HG03575 (cell line): Measurements from ENCODE around the gene ANO10.

Experiments
- ATAC-seq: cut with Tn5 transposase; IDR thresholded peaks from one replicate; pipeline ENCODE4 v1.9.1; 2021; ENCODE audit not compliant: unreplicated experiment, insufficient number of reproducible peaks, low FRiP score; ENCODE audit errors: extremely low read depth

ANO10 gene

GRCh38 chr3:43345877-43346276 lies 275.9 kb downstream of the ANO10 start:
- ATAC-seq = no peak

- ATAC-seq = no peak
Measured at GRCh38 chr3:43345246-43345645, 276.6 kb downstream of the ANO10 start.

GRCh38 chr3:43344520-43344919 lies 277.3 kb downstream of the ANO10 start:
- no peak for ATAC-seq

GRCh38 chr3:43343815-43344214 lies 278.0 kb downstream of the ANO10 start:
- no peak for ATAC-seq

- no peak for ATAC-seq
Measured at GRCh38 chr3:43343185-43343584, 278.6 kb downstream of the ANO10 start.

DNA sequence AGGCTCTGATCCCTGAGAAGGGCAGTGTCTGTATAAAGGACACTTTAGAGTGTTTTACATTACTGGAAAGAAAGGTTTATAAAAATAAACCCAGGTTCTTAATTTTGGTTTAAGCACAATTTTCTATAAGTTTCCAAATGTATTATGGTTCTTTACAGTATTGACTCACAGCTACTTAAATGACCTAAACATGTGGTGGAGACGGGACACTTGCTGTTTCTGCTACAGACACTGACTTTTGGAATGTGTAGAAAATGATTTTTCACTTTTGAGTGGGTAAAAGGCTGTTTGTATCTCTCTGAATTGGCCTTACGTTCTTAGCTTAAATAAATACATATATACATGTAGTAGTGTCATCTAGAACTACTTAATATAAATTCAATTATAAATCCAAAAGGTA lies 280.0 kb downstream of the ANO10 start:
- ATAC-seq = no peak

GRCh38 chr3:43340403-43340802 lies 281.4 kb downstream of the ANO10 start:
- no peak for ATAC-seq

- no peak for ATAC-seq
Measured at GRCh38 chr3:43338295-43338694, 283.5 kb downstream of the ANO10 start.

DNA sequence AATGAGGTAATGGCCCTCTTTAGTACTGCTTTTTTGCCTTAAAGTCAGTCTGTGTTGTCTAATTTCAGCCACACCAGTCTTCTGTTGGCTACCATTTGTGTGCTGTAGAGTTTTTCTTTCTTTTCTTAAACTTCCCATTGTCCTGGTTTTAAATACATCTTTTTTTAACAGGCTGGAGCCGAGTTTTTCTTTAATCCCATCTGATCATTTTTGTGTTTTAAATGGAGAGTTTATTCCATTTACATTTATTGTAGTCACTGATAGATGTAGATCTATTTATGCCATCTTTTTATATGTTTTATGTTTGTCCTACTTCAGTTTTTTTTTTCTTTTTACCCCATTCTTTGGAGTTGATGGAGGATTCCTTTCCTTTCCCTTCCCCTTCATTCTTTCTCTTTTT lies 286.0 kb downstream of the ANO10 start:
- ATAC-seq = no peak

GRCh38 chr3:43334976-43335375 lies 286.8 kb downstream of the ANO10 start:
- ATAC-seq = no peak

- ATAC-seq = no peak
Measured at GRCh38 chr3:43331381-43331780, 290.4 kb downstream of the ANO10 start.

- ATAC-seq = no peak
Measured at GRCh38 chr3:43330981-43331380, 290.8 kb downstream of the ANO10 start.

GRCh38 chr3:43328653-43329052 lies 293.2 kb downstream of the ANO10 start:
- no peak for ATAC-seq

DNA sequence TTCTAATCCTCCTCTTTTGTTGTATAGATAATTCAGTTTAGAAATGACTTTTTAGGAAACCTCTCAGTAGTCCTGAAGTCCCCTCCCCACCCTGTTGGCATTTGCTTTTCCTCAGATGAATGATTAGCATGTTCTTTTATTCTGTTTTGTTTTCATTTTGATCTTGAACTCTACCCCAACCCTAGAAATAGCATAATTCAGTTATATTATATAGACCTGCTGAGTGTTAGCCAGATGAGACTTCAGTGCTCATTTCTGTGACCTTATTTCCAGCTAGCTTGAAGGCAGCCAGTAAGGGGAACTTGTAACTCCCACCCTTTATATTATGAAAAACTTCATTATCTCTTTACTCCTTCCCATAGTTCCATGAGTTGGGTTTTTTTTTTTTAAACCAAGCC lies 294.2 kb downstream of the ANO10 start:
- no peak for ATAC-seq

DNA sequence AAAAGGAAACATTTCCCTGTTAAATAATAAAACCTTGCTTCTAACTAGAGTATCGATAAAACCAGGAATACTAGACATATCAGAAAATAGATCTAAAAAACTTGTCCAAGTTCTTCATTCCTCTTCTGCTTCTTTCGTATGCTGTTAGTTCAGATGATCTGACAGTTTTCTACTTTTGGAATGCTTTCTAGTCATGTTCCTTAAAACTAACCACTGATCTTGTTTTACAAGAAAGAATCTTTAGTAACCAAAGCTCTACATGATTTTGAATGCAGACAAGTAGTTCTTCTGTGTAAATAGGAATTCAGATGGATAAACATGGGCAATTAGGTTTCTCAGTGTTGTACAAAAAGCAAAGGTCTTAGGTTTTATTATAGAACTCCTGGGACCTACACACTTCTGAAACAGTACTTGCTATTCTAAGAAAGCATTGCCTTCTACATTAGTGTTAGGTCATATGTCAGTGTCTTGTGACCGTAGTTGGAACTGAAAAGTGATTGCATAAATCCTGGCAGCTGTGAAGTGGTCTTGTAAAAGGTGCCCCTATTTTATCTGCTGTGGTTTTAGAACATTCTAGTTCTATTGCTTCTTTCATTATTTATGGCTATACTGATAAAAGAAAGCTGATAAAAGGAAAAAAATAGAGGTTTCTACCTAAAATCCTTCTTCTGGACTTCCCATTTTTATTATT lies 294.8 kb downstream of the ANO10 start:
- no peak for ATAC-seq

GRCh38 chr3:43323541-43323940 lies 298.3 kb downstream of the ANO10 start:
- no peak for ATAC-seq

DNA sequence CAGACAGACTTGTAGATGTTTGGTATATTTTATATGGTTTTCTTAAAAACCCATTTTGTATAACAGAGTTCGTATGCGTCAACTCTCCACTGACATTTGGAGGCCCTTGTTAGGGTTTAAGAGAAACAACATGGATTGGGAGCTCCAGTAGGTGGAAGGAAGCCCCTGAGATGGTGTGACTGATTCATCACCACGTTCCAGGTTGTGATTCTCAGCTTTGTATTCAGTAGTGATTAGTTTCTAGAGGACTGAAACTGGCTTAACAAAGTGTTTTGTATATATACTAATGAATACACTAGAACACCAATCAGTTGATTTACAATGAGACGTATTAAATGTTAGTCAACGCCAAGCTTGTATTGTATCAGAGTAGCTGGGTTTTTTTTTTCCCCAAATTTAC lies 301.5 kb downstream of the ANO10 start:
- no peak for ATAC-seq

GRCh38 chr3:43319794-43320193 lies 302.0 kb downstream of the ANO10 start:
- no peak for ATAC-seq

DNA sequence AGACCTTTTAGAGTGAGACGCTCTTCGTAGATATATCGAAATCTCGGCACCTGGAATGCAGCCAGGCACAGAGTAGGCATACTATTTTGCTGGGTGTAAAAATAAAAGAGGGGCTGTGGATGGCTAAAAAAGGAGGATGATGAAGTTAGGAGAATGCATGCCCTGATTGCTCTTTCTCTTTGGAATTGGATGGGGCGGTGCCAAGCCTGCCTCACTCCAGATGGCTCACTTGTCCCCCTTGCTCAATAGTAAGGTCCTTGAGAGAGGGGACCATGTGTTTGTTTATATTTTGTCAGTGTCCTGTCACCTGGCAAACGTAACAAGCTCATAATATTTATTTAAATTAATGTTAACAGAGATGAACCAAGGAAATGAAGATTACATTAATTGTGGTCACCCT lies 302.4 kb downstream of the ANO10 start:
- no peak for ATAC-seq

DNA sequence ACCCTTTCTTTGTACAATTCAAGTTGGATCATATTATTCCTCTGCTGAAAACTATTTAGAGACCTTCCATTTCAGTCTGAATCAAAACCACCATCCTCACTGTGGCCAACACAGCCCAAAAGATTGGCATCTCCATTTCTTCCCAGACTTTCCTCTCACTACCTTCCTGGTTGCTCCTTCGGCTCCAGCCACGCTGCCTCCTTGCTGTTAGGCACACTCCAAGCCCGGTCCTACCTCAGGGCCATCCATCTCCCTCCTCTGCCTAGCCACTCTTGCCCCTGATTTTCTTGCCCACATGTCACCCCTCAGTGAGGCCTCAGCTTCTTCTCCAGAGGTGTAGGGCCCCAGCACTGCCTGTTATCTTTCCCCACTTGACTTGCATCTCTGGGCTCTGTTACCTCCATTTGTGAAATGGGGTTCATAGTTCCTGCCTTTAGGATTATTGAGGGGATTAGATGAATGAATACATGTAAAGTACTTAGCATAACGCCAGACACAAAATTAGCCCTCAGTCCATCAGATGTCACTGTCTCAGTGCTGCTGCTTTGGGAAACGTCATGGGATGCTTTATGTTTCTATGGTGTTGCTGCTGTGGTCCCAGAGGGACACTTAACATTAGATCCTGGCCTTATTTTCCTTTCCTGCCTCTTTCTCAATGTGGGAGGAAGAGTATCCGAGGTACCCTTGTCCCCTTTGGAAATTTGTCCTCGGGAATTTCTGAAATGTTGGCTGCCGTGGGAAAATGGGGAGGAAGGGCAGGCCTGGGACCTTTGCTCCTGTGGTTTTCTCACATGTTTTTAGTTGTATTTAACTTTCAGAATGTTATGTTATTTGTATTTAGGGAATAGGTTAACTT lies 304.1 kb downstream of the ANO10 start:
- ATAC-seq = no peak
